Uterine smooth muscle cell (primary cell): ENCODE data around the gene REV1. TPM values are rescaled to one million over a fixed set of nuclear protein-coding genes. Genes with fewer than 3 reads are reported as not detected.

Experiments used
- total RNA-seq: library from RNA; depleted of rRNA; stranded (reverse); fragments of >200 nt; gene quantifications from 2 replicates; pipeline ENCODE4 v1.2.3, GENCODE V29; 2014

The REV1 gene
- 36.1 and 42.9 TPM in 2 replicates for total RNA-seq

GRCh38 chr2:99489761-99490622 lies at the start of gene REV1:
Gene REV1, minus strand, starts transcription at chr2:99490017. Its CDS starts 25,042 bp downstream, at chr2:99464975.

Other genes with a start within 250 kb of the REV1 start
- not detected in 2 replicates for gene LYG2, start 234.4 kb downstream of the REV1 start, total RNA-seq
- 0.22 and 0.50 TPM in 2 replicates for gene LYG1, start 188.8 kb downstream of the REV1 start, total RNA-seq
- gene TXNDC9, start 153.7 kb downstream of the REV1 start, total RNA-seq: 73.5 and 93.4 TPM in 2 replicates
- gene EIF5B, start 152.6 kb downstream of the REV1 start, total RNA-seq: 28.1 and 37.7 TPM in 2 replicates